H1 (cell line): ENCODE measurements around the gene LZTFL1. TPM values are rescaled to one million over a fixed set of nuclear protein-coding genes. Genes with fewer than 3 reads are reported as not detected.

Experiments used
- CREB1 ChIP-seq: IDR thresholded peaks from 2 replicates; pipeline ENCODE4 v1.6.1; 2012; ENCODE audit warnings: inconsistent platforms
- EZH2 ChIP-seq: fragments of 200-600 bp; sonication (generic); IDR thresholded peaks from 2 replicates; pipeline ENCODE4 v1.7.1; 2012; ENCODE audit warnings: low read depth, mild to moderate bottlenecking, moderate library complexity, low read length, inconsistent platforms; ENCODE audit not compliant: severe bottlenecking
- HDAC6 ChIP-seq: IDR thresholded peaks from one replicate; pipeline ENCODE4 v1.7.1; 2012; ENCODE audit warnings: low read depth, mild to moderate bottlenecking, inconsistent platforms, low read length, moderate library complexity
- RFX5 ChIP-seq: IDR thresholded peaks from 2 replicates; pipeline ENCODE4 v1.6.1; 2011; ENCODE audit warnings: low read depth, low read length, improper control_type of control experiment, borderline replicate concordance
- SAP30 ChIP-seq: fragments of 300-600 bp; sonication (generic); IDR thresholded peaks from 2 replicates; pipeline ENCODE4 v1.7.1; 2012; ENCODE audit warnings: low read length, moderate library complexity, mild to moderate bottlenecking, inconsistent platforms; ENCODE audit not compliant: insufficient read depth, insufficient replicate concordance
- TEAD4 ChIP-seq: IDR thresholded peaks from 2 replicates; pipeline ENCODE4 v1.6.1; 2012; ENCODE audit warnings: low read depth, low read length, inconsistent platforms, mixed read lengths
- polyA plus RNA-seq, 7 experiments: library from polyadenylated mRNA; depleted of rRNA in 3 of 7; stranded (reverse) in 5 of 7; unstranded in 2 of 7; fragments of >200 nt in 5 of 7; fragments of 200-250 nt in 2 of 7; gene quantifications; 1 replicate in 5 of 7; 2 replicates in 1 of 7; 4 replicates in 1 of 7; pipeline versions ENCODE4 v1.2.1 to v1.2.3, GENCODE V29; 2011 to 2013; ENCODE audit warnings: missing spikeins in 2 of 7, mixed read lengths in 2 of 7
- total RNA-seq: library from RNA; stranded (reverse); fragmentation: NEBNext Ultra II Directional; extraction: Animal tissue kit (Norgen Biotek cat#: 25700); gene quantifications from 2 replicates; pipeline ENCODE4 v1.2.1, GENCODE V29; 2021

The LZTFL1 gene
- total and polyA plus RNA-seq, 2 of the 8 experiments (the other 6 are each of a cell fraction or from before 2014, with no cell fraction given), result 8.7 to 11.5 TPM

- no peak for TF ChIP-seq HDAC6
- TF ChIP-seq SAP30, result no peak
- no peak for TF ChIP-seq EZH2
- no peak for TF ChIP-seq CREB1
- TF ChIP-seq RFX5, result no peak
- no peak for TF ChIP-seq TEAD4
These were observed 27.7 kb upstream of the LZTFL1 start (continued) for GRCh38 chr3:45869638-45870037.
